ENCODE data around the gene TBL1X. TPM values are rescaled to one million over a fixed set of nuclear protein-coding genes. Genes with fewer than 3 reads are reported as not detected.

Gene TBL1X
- total and polyA plus RNA-seq, 10 of the 15 experiments (the other 5 are each of a cell fraction or from before 2014, with no cell fraction given) = 4.4 to 26.3 (median 10.6) TPM

GRCh38 chrX:9577555-9577954, 112.7 kb downstream of the TBL1X start:
- no peak overlapping the region for H2AFZ ChIP-seq (ENCODE audit: control insufficient read depth, low read depth, low read length)
- DNase-seq (ENCODE audit: low read depth, low spot score) (no peak), FAIRE-seq (no peak), ATAC-seq (no peak)
- no peaks in the 10 kb centered on the region for H4K20me1 ChIP-seq (ENCODE audit: control insufficient read depth, insufficient read depth)
- intact Hi-C loops (cut with micrococcal nuclease; ENCODE audit: unreplicated experiment) = no loop called here
- 62% methylated on average over 9 of the region's 9 CpGs for WGBS (ENCODE audit: insufficient coverage, insufficient replicate concordance, low lambda C conversion rate, missing lambda C conversion rate)
- no peak overlapping the region for H3K9ac ChIP-seq (ENCODE audit: control insufficient read depth, insufficient read depth, low read length)
- no TSS peak for BruUV-seq (replicated peaks)
- CTCF ChIA-PET = no interaction called here
- no peak overlapping the region for H3K4me3 ChIP-seq
- in situ Hi-C loops (cut with MboI) = no loop called here
- no peaks in the 10 kb centered on the region; a peak in 1 of 4 replicates for H3K36me3 ChIP-seq (ENCODE audit: control insufficient read depth in 2 of 2, insufficient read depth in 2 of 2, low read length in 1 of 2)
- H3K4me2 ChIP-seq (ENCODE audit: control insufficient read depth, insufficient read depth) = no peak overlapping the region
- POLR2A ChIA-PET = interaction anchor here (0.5 kb wide), 1 partner anchor 826 kb away, joined by 3 read pairs; no protein-coding TSS in a partner anchor
- H3K27ac ChIP-seq (ENCODE audit: control insufficient read depth, insufficient read depth) = no peak overlapping the region
- H3K9me3 ChIP-seq (replicated peaks; ENCODE audit: control insufficient read depth, insufficient read depth, low read length) = no peaks in the 10 kb centered on the region; the same call in 2 of the 3 replicates
- SMC1A ChIA-PET (ENCODE audit: uncharacterized antibody, unreplicated experiment) = no interaction called here
- no peaks in the 10 kb centered on the region for H3K79me2 ChIP-seq (ENCODE audit: control insufficient read depth, insufficient read depth, low read length)
- RAD21 ChIA-PET (ENCODE audit: unreplicated experiment) = no interaction called here
- H3K27me3 ChIP-seq (replicated peaks in 1 of 2; ENCODE audit: control insufficient read depth in 2 of 2, insufficient read depth in 2 of 2, low read length in 1 of 2) = no peaks in the 10 kb centered on the region
- H3K4me1 ChIP-seq (ENCODE audit: control insufficient read depth, insufficient read depth, low read length) = peaks cover 3% of the 10 kb centered on the region; the same call in 1 of the 2 replicates
- TF ChIP-seq CBFB (IDR thresholded peaks at IDR 0.05; ENCODE audit: low read depth) (no peak), NFXL1 (IDR thresholded peaks at IDR 0.05; ENCODE audit: borderline replicate concordance) (no peak), RELB (IDR thresholded peaks at IDR 0.05; ENCODE audit: low read depth) (no peak), EZH2 (IDR thresholded peaks at IDR 0.05; ENCODE audit: borderline replicate concordance, control insufficient read depth, low read depth, low read length) (no peak), SPI1 (IDR thresholded peaks at IDR 0.05; ENCODE audit: borderline replicate concordance, insufficient read depth, low read depth, low read length) (no peak), GATAD2B (conservative IDR thresholded peaks at IDR 0.05; ENCODE audit: low read depth) (no peak), ELK1 (IDR thresholded peaks at IDR 0.05; ENCODE audit: low read depth, low read length) (no peak), E2F8 (IDR thresholded peaks at IDR 0.05; ENCODE audit: low read depth, partially characterized antibody) (no peak), SREBF1 (IDR thresholded peaks at IDR 0.05; ENCODE audit: low read length) (no peak), JUNB (IDR thresholded peaks at IDR 0.05) (no peak), TCF3 (IDR thresholded peaks at IDR 0.05; ENCODE audit: borderline replicate concordance, insufficient read depth, low read depth, low read length) (no peak)
- TF ChIP-seq, protein P1, sequence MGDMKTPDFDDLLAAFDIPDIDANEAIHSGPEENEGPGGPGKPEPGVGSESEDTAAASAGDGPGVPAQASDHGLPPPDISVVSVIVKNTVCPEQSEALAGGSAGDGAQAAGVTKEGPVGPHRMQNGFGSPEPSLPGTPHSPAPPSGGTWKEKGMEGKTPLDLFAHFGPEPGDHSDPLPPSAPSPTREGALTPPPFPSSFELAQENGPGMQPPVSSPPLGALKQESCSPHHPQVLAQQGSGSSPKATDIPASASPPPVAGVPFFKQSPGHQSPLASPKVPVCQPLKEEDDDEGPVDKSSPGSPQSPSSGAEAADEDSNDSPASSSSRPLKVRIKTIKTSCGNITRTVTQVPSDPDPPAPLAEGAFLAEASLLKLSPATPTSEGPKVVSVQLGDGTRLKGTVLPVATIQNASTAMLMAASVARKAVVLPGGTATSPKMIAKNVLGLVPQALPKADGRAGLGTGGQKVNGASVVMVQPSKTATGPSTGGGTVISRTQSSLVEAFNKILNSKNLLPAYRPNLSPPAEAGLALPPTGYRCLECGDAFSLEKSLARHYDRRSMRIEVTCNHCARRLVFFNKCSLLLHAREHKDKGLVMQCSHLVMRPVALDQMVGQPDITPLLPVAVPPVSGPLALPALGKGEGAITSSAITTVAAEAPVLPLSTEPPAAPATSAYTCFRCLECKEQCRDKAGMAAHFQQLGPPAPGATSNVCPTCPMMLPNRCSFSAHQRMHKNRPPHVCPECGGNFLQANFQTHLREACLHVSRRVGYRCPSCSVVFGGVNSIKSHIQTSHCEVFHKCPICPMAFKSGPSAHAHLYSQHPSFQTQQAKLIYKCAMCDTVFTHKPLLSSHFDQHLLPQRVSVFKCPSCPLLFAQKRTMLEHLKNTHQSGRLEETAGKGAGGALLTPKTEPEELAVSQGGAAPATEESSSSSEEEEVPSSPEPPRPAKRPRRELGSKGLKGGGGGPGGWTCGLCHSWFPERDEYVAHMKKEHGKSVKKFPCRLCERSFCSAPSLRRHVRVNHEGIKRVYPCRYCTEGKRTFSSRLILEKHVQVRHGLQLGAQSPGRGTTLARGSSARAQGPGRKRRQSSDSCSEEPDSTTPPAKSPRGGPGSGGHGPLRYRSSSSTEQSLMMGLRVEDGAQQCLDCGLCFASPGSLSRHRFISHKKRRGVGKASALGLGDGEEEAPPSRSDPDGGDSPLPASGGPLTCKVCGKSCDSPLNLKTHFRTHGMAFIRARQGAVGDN (IDR thresholded peaks at IDR 0.05) = no peak

All from GM12878 (cell line).